AG04450 (cell line): Measurements from ENCODE around the gene FETUB. TPM values are rescaled to one million over a fixed set of nuclear protein-coding genes. Genes with fewer than 3 reads are reported as not detected.

Experiments used
- CTCF ChIA-PET: fragments of 300-600, 350-600 bp; formaldehyde crosslinking; extraction: SDS; loops from one replicate; lab custom pipeline; 2022; ENCODE audit warnings: antibody characterized with exemption, inconsistent platforms; lab: Charles Lee
- POLR2A ChIA-PET: fragments of 350-600 bp; formaldehyde crosslinking; extraction: SDS; loops from one replicate; lab custom pipeline; 2021; ENCODE audit warnings: antibody characterized with exemption, inconsistent platforms; lab: Yijun Ruan, JAX
- DNase-seq: peaks from one replicate; pipeline ENCODE4 v3.0.0-alpha.2; 2011; ENCODE audit warnings: low read depth, low spot score
- H3K27ac ChIP-seq: one replicate; pipeline ENCODE4 v1.5.1; 2012; ENCODE audit warnings: low read depth, low read length, control low read depth
- H3K27me3 ChIP-seq: one replicate; pipeline ENCODE4 v1.6.0; 2012; ENCODE audit warnings: low read length; ENCODE audit not compliant: control insufficient read depth, insufficient read depth
- H3K4me3 ChIP-seq: 2 replicates; pipeline ENCODE4 v1.5.1; 2011; ENCODE audit warnings: mild to moderate bottlenecking, low read depth, low read length, control low read depth
- H3K9me3 ChIP-seq: 2 replicates; pipeline ENCODE4 v1.5.1; 2012; ENCODE audit warnings: low read length; ENCODE audit not compliant: control insufficient read depth, insufficient read depth
- CTCF ChIP-seq: IDR thresholded peaks from 2 replicates; pipeline ENCODE4 v1.5.1; 2011; ENCODE audit warnings: low read depth, low read length, control low read depth, inconsistent platforms
- polyA plus RNA-seq: library from polyadenylated mRNA; depleted of rRNA; stranded (reverse); fragments of >200 nt; gene quantifications from 2 replicates; pipeline ENCODE4 v1.2.3, GENCODE V29; 2011

FETUB gene
- polyA plus RNA-seq, 1 experiment = not detected

- POLR2A ChIA-PET = no interaction called here
- TF ChIP-seq CTCF = no peak
- H3K27ac ChIP-seq = no peak overlapping the region
- CTCF ChIA-PET = interaction anchor here (1.3 to 3.1 kb wide), 3 partner anchors 13 to 18 kb away, joined by 4 to 10 read pairs (median 7); partner anchors contain the start of gene AHSG
- no peaks in the 10 kb centered on the region for H3K9me3 ChIP-seq
- no peak overlapping the region for H3K4me3 ChIP-seq
- no peak for DNase-seq
- H3K27me3 ChIP-seq = peaks cover 4% of the 10 kb centered on the region
Observed at GRCh38 chr3:186599142-186599784, 40.9 kb upstream of the FETUB start.

GRCh38 chr3:186599785-186600166 lies 40.4 kb upstream of the FETUB start:
- Histone ChIP-seq H3K27me3 (peaks cover 4% of the 10 kb centered on the region), H3K27ac (no peak overlapping the region), H3K4me3 (no peak overlapping the region), H3K9me3 (no peaks in the 10 kb centered on the region)
- ChIA-PET CTCF (interaction anchor here (0.6 to 3.1 kb wide), 5 partner anchors 10 to 622 kb away, joined by 3 to 10 read pairs (median 4); partner anchors contain the start of gene AHSG), POLR2A (no interaction called here)
- no peak for DNase-seq
- no peak for TF ChIP-seq CTCF

GRCh38 chr3:186600896-186601295 lies 39.3 kb upstream of the FETUB start:
- no peak for TF ChIP-seq CTCF
- peaks cover 4% of the 10 kb centered on the region for H3K27me3 ChIP-seq
- no peak for DNase-seq
- ChIA-PET CTCF (interaction anchor here (1.2 to 3.1 kb wide), 2 partner anchors 16 to 624 kb away, joined by 4 to 10 read pairs; no protein-coding TSS in a partner anchor), POLR2A (no interaction called here)
- H3K9me3 ChIP-seq = no peaks in the 10 kb centered on the region
- H3K4me3 ChIP-seq = no peak overlapping the region
- H3K27ac ChIP-seq = no peak overlapping the region

- no peaks in the 10 kb centered on the region for H3K9me3 ChIP-seq
- ChIA-PET POLR2A (no interaction called here), CTCF (interaction anchor here (1.3 to 3.3 kb wide), 2 partner anchors 12 to 14 kb away, joined by 4 to 22 read pairs; no protein-coding TSS in a partner anchor)
- H3K27ac ChIP-seq = no peak overlapping the region
- no peak for TF ChIP-seq CTCF
- DNase-seq = no peak
- H3K4me3 ChIP-seq = no peak overlapping the region
- H3K27me3 ChIP-seq = peaks cover 4% of the 10 kb centered on the region
Observed at GRCh38 chr3:186603159-186603558, 37.0 kb upstream of the FETUB start.

GRCh38 chr3:186605078-186605477 lies 35.1 kb upstream of the FETUB start:
- POLR2A ChIA-PET = no interaction called here
- TF ChIP-seq CTCF = no peak
- CTCF ChIA-PET = interaction anchor here (1.1 to 3.3 kb wide), 2 partner anchors 10 to 11 kb away, joined by 3 to 22 read pairs; no protein-coding TSS in a partner anchor
- Histone ChIP-seq H3K27me3 (peaks cover 5% of the 10 kb centered on the region), H3K27ac (no peak overlapping the region), H3K9me3 (no peaks in the 10 kb centered on the region), H3K4me3 (no peak overlapping the region)
- no peak for DNase-seq
